ENCODE results near the gene NFX1.
"Not testable (repeated sequence)": the region's sequence is repeated elsewhere in the genome, so short reads cannot be mapped to it uniquely, and the experiment has no call there.

NFX1 gene

GRCh38 chr9:33315371-33315770, 25.1 kb downstream of the NFX1 start:
- POLR2A ChIA-PET: interaction anchor here (0.7 kb wide), 1 partner anchor 553 kb away, joined by 3 read pairs; no protein-coding TSS in a partner anchor
- Histone ChIP-seq H3K4me3 (ENCODE audit: control insufficient read depth in 1 of 7, extremely low read depth in 1 of 7, insufficient read depth in 4 of 7, low read depth in 2 of 7, low read length in 6 of 7) (no peak overlapping the region), H3K9me3 (ENCODE audit: control extremely low read depth in 1 of 5, control insufficient read depth in 4 of 5, insufficient read depth in 2 of 5, low read depth in 1 of 5, low read length in 4 of 5) (no peaks in the 10 kb centered on the region), H3K36me3 (ENCODE audit: control insufficient read depth in 4 of 4, insufficient read depth in 4 of 4, low read length in 3 of 4) (peaks cover 26 to 83% (median 63%) of the 10 kb centered on the region in 4 experiments), H3K27ac (ENCODE audit: insufficient read depth in 1 of 2, low read depth in 1 of 2, low read length in 2 of 2, poor library complexity in 1 of 2, severe bottlenecking in 2 of 2) (no peak overlapping the region), H3K4me1 (ENCODE audit: control extremely low read depth in 1 of 4, control insufficient read depth in 4 of 4, insufficient read depth in 4 of 4, low read length in 3 of 4) (no peaks in the 10 kb centered on the region), H3K27me3 (replicated peaks in 2 of 5; ENCODE audit: control insufficient read depth in 4 of 5, insufficient read depth in 5 of 5, low read length in 4 of 5) (no peaks in the 10 kb centered on the region)
- WGBS (ENCODE audit: insufficient coverage): 69% methylated on average over 4 of the region's 5 CpGs
- DNase-seq: no peak
- CTCF ChIA-PET: interaction anchor here (0.9 to 2.7 kb wide), 3 partner anchors 11 to 28 kb away, joined by 3 to 14 read pairs (median 3); partner anchors contain the start of gene NFX1

GRCh38 chr9:33317136-33317535, 26.8 kb downstream of the NFX1 start:
- ChIA-PET POLR2A (interaction anchor here (0.6 kb wide), 1 partner anchor 792 kb away, joined by 4 read pairs; no protein-coding TSS in a partner anchor), CTCF (interaction anchor here (0.6 to 2.7 kb wide), 7 partner anchors 10 to 39 kb away, joined by 3 to 14 read pairs (median 4); no protein-coding TSS in a partner anchor)
- WGBS (ENCODE audit: insufficient coverage): 100% methylated on average over 3 of the region's 3 CpGs
- DNase-seq; H3K4me3 ChIP-seq (ENCODE audit: control insufficient read depth in 1 of 7, extremely low read depth in 1 of 7, insufficient read depth in 4 of 7, low read depth in 2 of 7, low read length in 6 of 7); H3K27me3 ChIP-seq (replicated peaks in 2 of 5; ENCODE audit: control insufficient read depth in 4 of 5, insufficient read depth in 5 of 5, low read length in 4 of 5); H3K9me3 ChIP-seq (ENCODE audit: control extremely low read depth in 1 of 5, control insufficient read depth in 4 of 5, insufficient read depth in 2 of 5, low read depth in 1 of 5, low read length in 4 of 5); H3K27ac ChIP-seq (ENCODE audit: insufficient read depth in 1 of 2, low read depth in 1 of 2, low read length in 2 of 2, poor library complexity in 1 of 2, severe bottlenecking in 2 of 2); H3K4me1 ChIP-seq (ENCODE audit: control extremely low read depth in 1 of 4, control insufficient read depth in 4 of 4, insufficient read depth in 4 of 4, low read length in 3 of 4): not testable (repeated sequence)
- peaks cover 33 to 81% (median 65%) of the 10 kb centered on the region in 4 experiments for H3K36me3 ChIP-seq (ENCODE audit: control insufficient read depth in 4 of 4, insufficient read depth in 4 of 4, low read length in 3 of 4)

GRCh38 chr9:33318225-33318624, 27.9 kb downstream of the NFX1 start:
- ChIA-PET CTCF (interaction anchor here (0.7 to 5.2 kb wide), 4 partner anchors 13 to 32 kb away, joined by 3 to 29 read pairs (median 6); partner anchors contain the start of gene NFX1), POLR2A (no interaction called here)
- H3K9me3 ChIP-seq (ENCODE audit: control extremely low read depth in 1 of 5, control insufficient read depth in 4 of 5, insufficient read depth in 2 of 5, low read depth in 1 of 5, low read length in 4 of 5): no peaks in the 10 kb centered on the region
- H3K27me3 ChIP-seq (replicated peaks in 2 of 5; ENCODE audit: control insufficient read depth in 4 of 5, insufficient read depth in 5 of 5, low read length in 4 of 5): no peaks in the 10 kb centered on the region
- 93% methylated on average over 2 of the region's 3 CpGs for WGBS (ENCODE audit: insufficient coverage)
- H3K36me3 ChIP-seq (ENCODE audit: control insufficient read depth in 4 of 4, insufficient read depth in 4 of 4, low read length in 3 of 4): peaks cover 32 to 81% (median 64%) of the 10 kb centered on the region in 4 experiments
- H3K4me1 ChIP-seq (ENCODE audit: control extremely low read depth in 1 of 4, control insufficient read depth in 4 of 4, insufficient read depth in 4 of 4, low read length in 3 of 4): no peaks in the 10 kb centered on the region
- no peak for DNase-seq
- H3K27ac ChIP-seq (ENCODE audit: insufficient read depth in 1 of 2, low read depth in 1 of 2, low read length in 2 of 2, poor library complexity in 1 of 2, severe bottlenecking in 2 of 2): no peak overlapping the region
- no peak overlapping the region for H3K4me3 ChIP-seq (ENCODE audit: control insufficient read depth in 1 of 7, extremely low read depth in 1 of 7, insufficient read depth in 4 of 7, low read depth in 2 of 7, low read length in 6 of 7)

- POLR2A ChIA-PET: no interaction called here
- WGBS (ENCODE audit: insufficient coverage): 96% methylated on average over 6 of the region's 8 CpGs
- DNase-seq: no peak
- H3K36me3 ChIP-seq (ENCODE audit: control insufficient read depth in 4 of 4, insufficient read depth in 4 of 4, low read length in 3 of 4): peaks cover 32 to 81% (median 61%) of the 10 kb centered on the region in 4 experiments
- CTCF ChIA-PET: interaction anchor here (0.7 to 5.2 kb wide), 3 partner anchors 15 to 32 kb away, joined by 3 to 29 read pairs (median 6); partner anchors contain the start of gene NFX1
- H3K4me3 ChIP-seq (ENCODE audit: control insufficient read depth in 1 of 7, extremely low read depth in 1 of 7, insufficient read depth in 4 of 7, low read depth in 2 of 7, low read length in 6 of 7): no peak overlapping the region
- no peaks in the 10 kb centered on the region for H3K27me3 ChIP-seq (replicated peaks in 2 of 5; ENCODE audit: control insufficient read depth in 4 of 5, insufficient read depth in 5 of 5, low read length in 4 of 5)
- H3K9me3 ChIP-seq (ENCODE audit: control extremely low read depth in 1 of 5, control insufficient read depth in 4 of 5, insufficient read depth in 2 of 5, low read depth in 1 of 5, low read length in 4 of 5): no peaks in the 10 kb centered on the region
- no peak overlapping the region for H3K27ac ChIP-seq (ENCODE audit: insufficient read depth in 1 of 2, low read depth in 1 of 2, low read length in 2 of 2, poor library complexity in 1 of 2, severe bottlenecking in 2 of 2)
- H3K4me1 ChIP-seq (ENCODE audit: control extremely low read depth in 1 of 4, control insufficient read depth in 4 of 4, insufficient read depth in 4 of 4, low read length in 3 of 4): no peaks in the 10 kb centered on the region
These were observed 28.5 kb downstream of the NFX1 start for GRCh38 chr9:33318781-33319180.

GRCh38 chr9:33320230-33320567, 29.9 kb downstream of the NFX1 start:
- H3K27me3 ChIP-seq (replicated peaks in 2 of 5; ENCODE audit: control insufficient read depth in 4 of 5, insufficient read depth in 5 of 5, low read length in 4 of 5): no peaks in the 10 kb centered on the region
- H3K27ac ChIP-seq (ENCODE audit: insufficient read depth in 1 of 2, low read depth in 1 of 2, low read length in 2 of 2, poor library complexity in 1 of 2, severe bottlenecking in 2 of 2): no peak overlapping the region
- POLR2A ChIA-PET: no interaction called here
- no peaks in the 10 kb centered on the region for H3K4me1 ChIP-seq (ENCODE audit: control extremely low read depth in 1 of 4, control insufficient read depth in 4 of 4, insufficient read depth in 4 of 4, low read length in 3 of 4)
- no peak overlapping the region for H3K4me3 ChIP-seq (ENCODE audit: control insufficient read depth in 1 of 7, extremely low read depth in 1 of 7, insufficient read depth in 4 of 7, low read depth in 2 of 7, low read length in 6 of 7)
- no peak for DNase-seq
- peaks cover 32 to 78% (median 54%) of the 10 kb centered on the region in 4 experiments for H3K36me3 ChIP-seq (ENCODE audit: control insufficient read depth in 4 of 4, insufficient read depth in 4 of 4, low read length in 3 of 4)
- no peaks in the 10 kb centered on the region for H3K9me3 ChIP-seq (ENCODE audit: control extremely low read depth in 1 of 5, control insufficient read depth in 4 of 5, insufficient read depth in 2 of 5, low read depth in 1 of 5, low read length in 4 of 5)
- CTCF ChIA-PET: interaction anchor here (1.3 to 5.2 kb wide), 4 partner anchors 13 to 34 kb away, joined by 5 to 29 read pairs (median 7); no protein-coding TSS in a partner anchor
- no CpG with 5 or more reads among the region's 1 CpG for WGBS (ENCODE audit: insufficient coverage)

GRCh38 chr9:33320568-33321261, 30.4 kb downstream of the NFX1 start:
- WGBS (ENCODE audit: insufficient coverage): no CpG with 5 or more reads among the region's 2 CpGs
- H3K9me3 ChIP-seq (ENCODE audit: control extremely low read depth in 1 of 5, control insufficient read depth in 4 of 5, insufficient read depth in 2 of 5, low read depth in 1 of 5, low read length in 4 of 5): no peaks in the 10 kb centered on the region
- no peak overlapping the region for H3K4me3 ChIP-seq (ENCODE audit: control insufficient read depth in 1 of 7, extremely low read depth in 1 of 7, insufficient read depth in 4 of 7, low read depth in 2 of 7, low read length in 6 of 7)
- no peaks in the 10 kb centered on the region for H3K27me3 ChIP-seq (replicated peaks in 2 of 5; ENCODE audit: control insufficient read depth in 4 of 5, insufficient read depth in 5 of 5, low read length in 4 of 5)
- DNase-seq: no peak
- ChIA-PET POLR2A (interaction anchor here (1.4 kb wide), 1 partner anchor 34 kb away, joined by 4 read pairs; no protein-coding TSS in a partner anchor), CTCF (interaction anchor here (0.9 to 5.2 kb wide), 5 partner anchors 13 to 34 kb away, joined by 3 to 29 read pairs (median 5); no protein-coding TSS in a partner anchor)
- H3K36me3 ChIP-seq (ENCODE audit: control insufficient read depth in 4 of 4, insufficient read depth in 4 of 4, low read length in 3 of 4): peaks cover 31 to 75% (median 52%) of the 10 kb centered on the region in 4 experiments
- H3K27ac ChIP-seq (ENCODE audit: insufficient read depth in 1 of 2, low read depth in 1 of 2, low read length in 2 of 2, poor library complexity in 1 of 2, severe bottlenecking in 2 of 2): no peak overlapping the region
- no peaks in the 10 kb centered on the region for H3K4me1 ChIP-seq (ENCODE audit: control extremely low read depth in 1 of 4, control insufficient read depth in 4 of 4, insufficient read depth in 4 of 4, low read length in 3 of 4)

- WGBS (ENCODE audit: insufficient coverage): 100% methylated on average over 3 of the region's 4 CpGs
- ChIA-PET CTCF (interaction anchor here (1.2 kb wide), 1 partner anchor 42 kb away, joined by 4 read pairs; no protein-coding TSS in a partner anchor), POLR2A (no interaction called here)
- Histone ChIP-seq H3K4me1 (ENCODE audit: control extremely low read depth in 1 of 4, control insufficient read depth in 4 of 4, insufficient read depth in 4 of 4, low read length in 3 of 4) (no peaks in the 10 kb centered on the region), H3K27ac (ENCODE audit: insufficient read depth in 1 of 2, low read depth in 1 of 2, low read length in 2 of 2, poor library complexity in 1 of 2, severe bottlenecking in 2 of 2) (no peak overlapping the region), H3K27me3 (replicated peaks in 2 of 5; ENCODE audit: control insufficient read depth in 4 of 5, insufficient read depth in 5 of 5, low read length in 4 of 5) (no peaks in the 10 kb centered on the region), H3K9me3 (ENCODE audit: control extremely low read depth in 1 of 5, control insufficient read depth in 4 of 5, insufficient read depth in 2 of 5, low read depth in 1 of 5, low read length in 4 of 5) (no peaks in the 10 kb centered on the region), H3K4me3 (ENCODE audit: control insufficient read depth in 1 of 7, extremely low read depth in 1 of 7, insufficient read depth in 4 of 7, low read depth in 2 of 7, low read length in 6 of 7) (no peak overlapping the region), H3K36me3 (ENCODE audit: control insufficient read depth in 4 of 4, insufficient read depth in 4 of 4, low read length in 3 of 4) (peaks cover 27 to 67% (median 44%) of the 10 kb centered on the region in 4 experiments)
- DNase-seq: no peak
These were observed 38.8 kb downstream of the NFX1 start for GRCh38 chr9:33329117-33329563.

Data from common myeloid progenitor, CD34-positive (primary cell).